COR-L47 (cell line): ENCODE results near the gene TASP1.
"Not testable (repeated sequence)": the region's sequence is repeated elsewhere in the genome, so short reads cannot be mapped to it uniquely, and the experiment has no call there.

Source experiments
- DNase-seq: peaks from one replicate; lab custom pipeline; 2025; lab: John Stamatoyannopoulos, UW

Gene TASP1

GRCh38 chr20:13396826-13397225 is 241.9 kb downstream of the TASP1 start:
- DNase-seq: no peak

GRCh38 chr20:13396022-13396421 is 242.7 kb downstream of the TASP1 start:
- no peak for DNase-seq

- no peak for DNase-seq
Measured at GRCh38 chr20:13395232-13395631, 243.5 kb downstream of the TASP1 start.

DNA sequence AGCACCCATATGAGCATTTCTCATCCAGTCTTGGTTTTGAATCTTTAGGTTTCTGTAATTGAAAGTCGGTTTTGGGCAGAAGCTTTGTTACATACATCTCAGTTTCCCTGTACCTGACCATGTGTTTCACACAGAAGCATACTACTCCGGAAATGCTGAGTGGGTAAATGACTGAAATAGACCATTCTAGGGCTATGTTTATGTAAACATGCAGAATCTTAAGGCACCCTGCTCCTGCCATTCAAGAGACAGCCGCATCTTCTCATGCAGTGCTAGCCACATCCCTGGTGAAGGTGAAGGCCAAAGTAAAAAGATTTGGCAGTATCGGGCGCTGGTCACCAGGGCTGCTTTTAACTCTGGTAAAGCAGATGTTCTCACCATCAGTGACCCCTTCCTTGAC is 246.3 kb downstream of the TASP1 start:
- DNase-seq: no peak

- DNase-seq: no peak
Measured at GRCh38 chr20:13389115-13389514, 249.6 kb downstream of the TASP1 start.

- DNase-seq: no peak
Measured at GRCh38 chr20:13384132-13384531, 254.6 kb downstream of the TASP1 start.

- DNase-seq: no peak
Measured at GRCh38 chr20:13382786-13383185, 255.9 kb downstream of the TASP1 start.

- not testable (repeated sequence) for DNase-seq
Measured at GRCh38 chr20:13380497-13381229, 258.1 kb downstream of the TASP1 start.

DNA sequence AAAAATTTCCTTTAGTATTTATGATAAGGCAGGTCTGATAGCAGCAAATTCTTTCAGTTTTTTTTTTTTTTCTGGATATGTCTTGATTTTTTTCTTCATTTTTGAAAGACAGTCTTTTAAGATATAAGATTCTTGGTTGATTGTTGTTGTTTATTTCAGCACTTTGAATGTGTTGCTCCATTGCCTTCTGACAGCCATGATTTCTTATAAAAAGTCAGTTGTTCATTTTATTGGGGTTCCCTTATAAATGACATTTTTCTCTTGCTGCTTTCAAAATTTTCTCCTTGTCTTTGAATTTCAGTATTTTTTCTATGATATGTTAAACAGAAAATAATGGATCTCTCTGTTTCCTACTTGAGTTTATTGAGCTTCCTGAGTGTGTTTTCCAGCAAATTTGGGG is 265.3 kb downstream of the TASP1 start:
- no peak for DNase-seq

DNA sequence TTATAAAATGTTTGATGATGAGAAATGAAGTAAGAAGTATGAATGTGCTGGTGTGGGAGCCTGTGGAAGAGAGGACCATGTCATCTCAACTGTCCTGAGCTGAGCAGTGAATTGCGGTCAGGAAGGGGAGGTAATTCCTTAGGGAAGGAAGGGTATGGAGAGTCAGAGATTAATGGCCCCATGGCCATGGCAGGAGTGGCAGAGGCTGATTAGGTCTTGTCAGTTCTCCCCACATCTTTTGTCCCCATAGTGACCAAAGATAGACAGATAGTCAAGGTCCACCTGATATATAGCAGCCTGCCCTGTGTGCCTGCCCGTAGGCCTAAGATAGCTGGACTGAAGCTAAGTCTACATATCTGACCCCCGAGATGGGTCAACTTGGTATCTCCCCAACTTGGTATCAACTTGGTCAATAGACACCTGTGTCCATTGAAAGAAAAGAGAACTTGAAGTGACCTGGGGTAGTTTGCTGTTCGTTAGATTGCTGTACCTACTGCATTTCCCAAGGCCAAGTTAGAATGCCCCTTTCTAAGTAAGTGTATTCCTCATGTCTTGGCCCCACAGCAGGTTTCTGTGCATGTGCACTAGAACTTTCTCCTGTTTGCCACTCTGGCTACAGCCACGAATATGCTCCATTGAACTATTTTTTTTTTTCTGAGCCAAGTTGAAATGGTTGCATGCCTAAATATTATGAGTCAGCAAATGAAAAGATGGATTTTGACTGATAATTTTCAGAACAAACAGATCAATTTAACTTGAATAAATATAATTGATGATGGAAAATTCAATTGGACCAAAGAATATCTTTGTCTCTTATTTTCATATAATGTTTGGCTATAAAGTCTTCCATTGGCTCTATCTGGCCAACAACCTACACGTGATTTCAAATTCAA is 274.2 kb downstream of the TASP1 start:
- DNase-seq: no peak

- no peak for DNase-seq
Measured at GRCh38 chr20:13363473-13363872, 275.3 kb downstream of the TASP1 start.

DNA sequence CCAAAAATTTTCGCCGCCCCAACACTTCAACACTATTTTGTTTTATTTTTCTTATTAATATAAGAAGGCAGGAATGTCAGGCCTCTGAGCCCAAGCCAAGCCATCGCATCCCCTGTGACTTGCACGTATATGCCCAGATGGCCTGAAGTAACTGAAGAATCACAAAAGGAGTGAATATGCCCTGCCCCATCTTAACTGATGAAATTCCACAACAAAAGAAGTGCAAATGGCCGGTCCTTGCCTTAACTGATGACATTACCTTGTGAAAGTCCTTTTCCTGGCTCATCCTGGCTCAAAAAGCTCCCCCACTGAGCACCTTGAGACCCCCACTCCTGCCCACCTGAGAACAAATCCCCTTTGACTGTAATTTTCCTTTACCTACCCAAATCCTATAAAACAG is 276.6 kb downstream of the TASP1 start:
- DNase-seq: not testable (repeated sequence)

DNA sequence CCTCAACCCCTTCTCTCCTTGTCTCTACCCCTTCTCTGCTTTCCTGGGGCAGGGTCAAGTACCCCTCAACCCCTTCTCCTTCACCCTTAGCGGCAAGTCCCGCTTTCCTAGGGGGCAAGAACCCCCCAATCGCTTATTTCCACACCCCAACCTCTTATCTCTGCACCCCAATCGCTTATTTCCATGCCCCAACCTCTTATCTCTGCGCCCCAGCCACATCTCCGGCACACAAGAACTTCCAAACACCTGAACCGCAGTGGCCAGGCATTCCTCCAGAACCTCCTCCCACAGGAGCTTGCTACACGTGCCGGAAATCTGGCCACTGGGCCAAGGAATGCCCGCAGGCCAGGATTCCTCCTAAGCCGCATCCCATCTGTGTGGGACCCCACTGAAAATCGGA is 279.8 kb downstream of the TASP1 start:
- DNase-seq: not testable (repeated sequence)

GRCh38 chr20:13357782-13358181 is 280.9 kb downstream of the TASP1 start:
- DNase-seq: not testable (repeated sequence)

DNA sequence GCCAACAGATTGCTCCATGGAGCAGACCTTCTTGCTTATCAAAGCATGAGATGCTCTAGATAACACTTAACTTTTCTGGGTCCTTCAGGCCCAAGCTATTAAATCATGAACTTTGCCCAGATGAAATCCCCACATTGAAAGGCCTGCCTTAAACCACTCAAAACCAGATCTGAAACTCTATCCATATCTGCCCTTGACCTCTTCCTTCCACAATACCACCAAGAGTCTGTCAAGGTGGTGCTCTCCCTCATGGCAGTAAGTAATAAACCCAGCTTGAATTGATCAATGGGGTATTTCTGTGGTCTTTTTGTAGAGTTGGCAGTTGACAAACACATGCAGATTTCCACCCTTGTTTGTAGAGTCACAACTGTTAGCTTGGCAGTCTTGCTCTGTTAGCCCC is 282.1 kb downstream of the TASP1 start:
- no peak for DNase-seq

DNA sequence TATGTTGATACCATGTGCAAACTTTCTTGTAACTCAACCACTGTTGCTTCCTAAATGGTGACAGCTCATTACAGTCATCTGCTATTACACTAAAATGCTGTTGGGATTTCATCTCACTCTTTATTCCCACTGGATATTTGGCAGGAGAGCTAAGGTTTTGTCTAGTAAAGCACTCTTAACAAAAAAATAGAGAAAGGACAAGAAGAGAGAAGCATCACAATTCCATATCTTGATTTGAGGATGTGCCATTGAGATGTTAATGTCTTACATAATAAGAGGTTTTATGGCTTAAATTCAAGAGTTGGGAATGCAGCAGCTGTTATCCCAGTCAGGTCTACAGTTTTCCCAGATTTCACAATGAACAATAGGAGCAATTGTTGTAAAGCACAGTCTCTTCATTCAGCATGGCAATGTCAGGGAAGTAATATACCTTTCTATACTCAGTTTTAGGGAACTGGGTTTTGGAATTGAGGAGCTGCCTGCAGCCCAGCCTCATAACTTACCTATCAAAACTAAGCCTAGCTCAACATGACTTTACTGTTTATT is 282.7 kb downstream of the TASP1 start:
- no peak for DNase-seq

GRCh38 chr20:13355411-13355810 is 283.3 kb downstream of the TASP1 start:
- DNase-seq: no peak

- no peak for DNase-seq
Measured at GRCh38 chr20:13353261-13353945, 285.3 kb downstream of the TASP1 start.

GRCh38 chr20:13349235-13349604 is 289.5 kb downstream of the TASP1 start:
- DNase-seq: no peak

GRCh38 chr20:13348311-13349234 is 290.2 kb downstream of the TASP1 start:
- no peak for DNase-seq

- DNase-seq: no peak
Measured at GRCh38 chr20:13344671-13345070, 294.1 kb downstream of the TASP1 start.
